ENCODE data around the gene MYO18A. TPM values are rescaled to one million over a fixed set of nuclear protein-coding genes. Genes with fewer than 3 reads are reported as not detected.

MYO18A gene
- total and polyA plus RNA-seq, 7 experiments from 2014 or later = 10.2 to 144 (median 95.3) TPM

DNA sequence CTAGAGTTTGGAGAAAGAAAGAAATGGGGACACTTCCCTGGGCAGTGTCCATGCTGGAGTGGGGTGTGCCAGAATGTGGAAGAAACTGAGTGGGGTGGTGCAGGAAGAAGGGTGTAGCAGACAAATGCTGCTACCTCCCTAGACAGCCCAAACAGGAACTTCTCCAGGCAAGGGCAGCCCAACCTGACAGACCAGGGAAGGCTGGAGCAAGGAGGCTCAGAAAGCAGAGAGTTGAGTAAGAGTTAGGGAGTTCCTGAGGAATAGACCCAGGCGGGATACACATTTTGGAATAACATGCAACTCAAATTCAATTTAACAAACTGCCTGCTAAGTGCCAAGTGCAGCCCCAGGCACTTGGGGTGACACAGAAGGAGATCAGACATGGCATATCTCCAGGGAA is 1.0 kb upstream of the MYO18A start:
- no peak overlapping the region for H3K4me3 ChIP-seq (ENCODE audit: low read length)
- H3K36me3 ChIP-seq (ENCODE audit: control insufficient read depth in 2 of 3, insufficient read depth in 3 of 3, low read length in 3 of 3) = no peaks in the 10 kb centered on the region
- no peaks in the 10 kb centered on the region for H3K9me3 Mint-ChIP-seq
- ATAC-seq (no peak), DNase-seq (no peak)
- no peaks in the 10 kb centered on the region for H3K36me3 Mint-ChIP-seq
- ChIA-PET POLR2A (interaction anchor here (0.8 to 2.2 kb wide), 4 partner anchors 26 to 57 kb away, joined by 3 to 5 read pairs (median 4); no protein-coding TSS in a partner anchor), CTCF (interaction anchor here (2.0 to 13.5 kb wide), 3 partner anchors 37 to 64 kb away, joined by 10 to 230 read pairs (median 35); no protein-coding TSS in a partner anchor)
- no peak overlapping the region for H3K27ac ChIP-seq (ENCODE audit: low read depth, low read length)
- H3K4me3 Mint-ChIP-seq = peak overlapping the region in 9 of 10 donors; percentile 18 to 69 (median 47)
- H3K27ac Mint-ChIP-seq = peak overlapping the region in 3 of 9 donors; percentile 9 to 51 (median 39)
- H3K4me1 Mint-ChIP-seq = peaks cover 5 to 28% (median 14%) of the 10 kb centered on the region in 7 donors
- peaks cover 0 to 17% (median 0%) of the 10 kb centered on the region in 5 donors for H3K27me3 Mint-ChIP-seq
- intact Hi-C loops (cut with micrococcal nuclease) = loop anchor here in 1 of 2 donors (2.0 kb wide), 1 partner anchor 64 kb away; no protein-coding TSS in a partner anchor
- H3K9me3 ChIP-seq (ENCODE audit: control insufficient read depth in 2 of 3, low read length in 3 of 3) = no peaks in the 10 kb centered on the region
- peaks cover 5 to 11% of the 10 kb centered on the region in 2 donors for H3K4me1 ChIP-seq (ENCODE audit: control insufficient read depth in 2 of 2, insufficient read depth in 2 of 2, low read length in 2 of 2)
- no peaks in the 10 kb centered on the region for H3K27me3 ChIP-seq (ENCODE audit: control insufficient read depth in 2 of 2, insufficient read depth in 2 of 2, low read length in 2 of 2)

- ATAC-seq (no peak), DNase-seq (peak in 1 of 9 donors; percentile 10)
- Mint-ChIP-seq H3K4me3 (peak overlapping the region; percentile 18 to 79 (median 49)), H3K27ac (peak overlapping the region in 5 of 9 donors; percentile 39 to 70 (median 51)), H3K36me3 (no peaks in the 10 kb centered on the region), H3K4me1 (peaks cover 5 to 33% (median 18%) of the 10 kb centered on the region in 7 donors), H3K9me3 (no peaks in the 10 kb centered on the region), H3K27me3 (peaks cover 0 to 17% (median 0%) of the 10 kb centered on the region in 5 donors)
- peak overlapping the region; percentile 37 for H3K4me3 ChIP-seq (ENCODE audit: low read length)
- H3K4me1 ChIP-seq (ENCODE audit: control insufficient read depth in 2 of 2, insufficient read depth in 2 of 2, low read length in 2 of 2) = peaks cover 9 to 13% of the 10 kb centered on the region in 2 donors
- POLR2A ChIA-PET = interaction anchor here (0.8 to 2.2 kb wide), 7 partner anchors 25 to 57 kb away, joined by 3 to 10 read pairs (median 5); no protein-coding TSS in a partner anchor
- H3K36me3 ChIP-seq (ENCODE audit: control insufficient read depth in 2 of 3, insufficient read depth in 3 of 3, low read length in 3 of 3) = no peaks in the 10 kb centered on the region
- no peaks in the 10 kb centered on the region for H3K27me3 ChIP-seq (ENCODE audit: control insufficient read depth in 2 of 2, insufficient read depth in 2 of 2, low read length in 2 of 2)
- CTCF ChIA-PET = interaction anchor here (1.1 to 13.5 kb wide), 6 partner anchors 37 to 229 kb away, joined by 3 to 230 read pairs (median 8); no protein-coding TSS in a partner anchor
- H3K27ac ChIP-seq (ENCODE audit: low read depth, low read length) = no peak overlapping the region
- intact Hi-C loops (cut with micrococcal nuclease) = loop anchor here (1.0 to 2.0 kb wide), 5 partner anchors 31 to 114 kb away; partner anchors contain the start of gene NUFIP2 (in 1 of the 2)
- H3K9me3 ChIP-seq (ENCODE audit: control insufficient read depth in 2 of 3, low read length in 3 of 3) = no peaks in the 10 kb centered on the region
Measured at GRCh38 chr17:29180788-29181160, 576 bp upstream of the MYO18A start.

GRCh38 chr17:29179232-29180033 is 765 bp downstream of the MYO18A start:
- Histone ChIP-seq H3K27ac (ENCODE audit: low read depth, low read length) (no peak overlapping the region), H3K4me3 (ENCODE audit: low read length) (no peak overlapping the region), H3K4me1 (ENCODE audit: control insufficient read depth in 2 of 2, insufficient read depth in 2 of 2, low read length in 2 of 2) (peaks cover 10 to 13% of the 10 kb centered on the region in 2 donors), H3K36me3 (ENCODE audit: control insufficient read depth in 2 of 3, insufficient read depth in 3 of 3, low read length in 3 of 3) (no peaks in the 10 kb centered on the region), H3K27me3 (ENCODE audit: control insufficient read depth in 2 of 2, insufficient read depth in 2 of 2, low read length in 2 of 2) (no peaks in the 10 kb centered on the region), H3K9me3 (ENCODE audit: control insufficient read depth in 2 of 3, low read length in 3 of 3) (no peaks in the 10 kb centered on the region)
- Mint-ChIP-seq H3K4me1 (peaks cover 5 to 33% (median 19%) of the 10 kb centered on the region in 7 donors), H3K27ac (peak overlapping the region in 2 of 9 donors; percentile 13 to 40), H3K9me3 (no peaks in the 10 kb centered on the region), H3K4me3 (peak overlapping the region; percentile 40 to 82 (median 53)), H3K27me3 (peaks cover 0 to 13% (median 0%) of the 10 kb centered on the region in 5 donors), H3K36me3 (no peaks in the 10 kb centered on the region)
- no peak for ATAC-seq
- peak in 2 of 9 donors; percentile 4 to 7 for DNase-seq
- intact Hi-C loops (cut with micrococcal nuclease) = loop anchor here (1.0 to 5.0 kb wide), 6 partner anchors 30 to 227 kb away; partner anchors contain the start of genes NUFIP2 (in 1 of the 2) and PHF12 (in 1 of the 2)
- ChIA-PET POLR2A (interaction anchor here (0.7 to 2.2 kb wide), 8 partner anchors 29 to 55 kb away, joined by 3 to 10 read pairs (median 4); no protein-coding TSS in a partner anchor), CTCF (interaction anchor here (0.6 to 13.5 kb wide), 11 partner anchors 9 to 268 kb away, joined by 3 to 230 read pairs (median 3); partner anchors contain the start of gene TAOK1)

- H3K27ac Mint-ChIP-seq = peak overlapping the region in 3 of 9 donors; percentile 40 to 92 (median 48)
- DNase-seq = no peak
- Histone ChIP-seq H3K36me3 (ENCODE audit: control insufficient read depth in 2 of 3, insufficient read depth in 3 of 3, low read length in 3 of 3) (no peaks in the 10 kb centered on the region), H3K27me3 (ENCODE audit: control insufficient read depth in 2 of 2, insufficient read depth in 2 of 2, low read length in 2 of 2) (no peaks in the 10 kb centered on the region), H3K27ac (ENCODE audit: low read depth, low read length) (no peak overlapping the region), H3K4me3 (ENCODE audit: low read length) (no peak overlapping the region), H3K9me3 (ENCODE audit: control insufficient read depth in 2 of 3, low read length in 3 of 3) (no peaks in the 10 kb centered on the region), H3K4me1 (ENCODE audit: control insufficient read depth in 2 of 2, insufficient read depth in 2 of 2, low read length in 2 of 2) (peaks cover 10 to 13% of the 10 kb centered on the region in 2 donors)
- no peaks in the 10 kb centered on the region for H3K9me3 Mint-ChIP-seq
- H3K4me3 Mint-ChIP-seq = peak overlapping the region; percentile 40 to 82 (median 53)
- peaks cover 5 to 33% (median 19%) of the 10 kb centered on the region in 7 donors for H3K4me1 Mint-ChIP-seq
- H3K36me3 Mint-ChIP-seq = no peaks in the 10 kb centered on the region
- no peak for ATAC-seq
- intact Hi-C loops (cut with micrococcal nuclease) = loop anchor here in 1 of 2 donors (5.0 kb wide), 1 partner anchor 226 kb away; the partner anchor contains the start of gene PHF12
- ChIA-PET CTCF (interaction anchor here (3.4 to 13.5 kb wide), 3 partner anchors 35 to 54 kb away, joined by 23 to 230 read pairs (median 35); no protein-coding TSS in a partner anchor), POLR2A (interaction anchor here (1.6 kb wide), 1 partner anchor 54 kb away, joined by 3 read pairs; no protein-coding TSS in a partner anchor)
- peaks cover 0 to 10% (median 0%) of the 10 kb centered on the region in 5 donors for H3K27me3 Mint-ChIP-seq
Measured at GRCh38 chr17:29178750-29179231, 1.4 kb downstream of the MYO18A start.

DNA sequence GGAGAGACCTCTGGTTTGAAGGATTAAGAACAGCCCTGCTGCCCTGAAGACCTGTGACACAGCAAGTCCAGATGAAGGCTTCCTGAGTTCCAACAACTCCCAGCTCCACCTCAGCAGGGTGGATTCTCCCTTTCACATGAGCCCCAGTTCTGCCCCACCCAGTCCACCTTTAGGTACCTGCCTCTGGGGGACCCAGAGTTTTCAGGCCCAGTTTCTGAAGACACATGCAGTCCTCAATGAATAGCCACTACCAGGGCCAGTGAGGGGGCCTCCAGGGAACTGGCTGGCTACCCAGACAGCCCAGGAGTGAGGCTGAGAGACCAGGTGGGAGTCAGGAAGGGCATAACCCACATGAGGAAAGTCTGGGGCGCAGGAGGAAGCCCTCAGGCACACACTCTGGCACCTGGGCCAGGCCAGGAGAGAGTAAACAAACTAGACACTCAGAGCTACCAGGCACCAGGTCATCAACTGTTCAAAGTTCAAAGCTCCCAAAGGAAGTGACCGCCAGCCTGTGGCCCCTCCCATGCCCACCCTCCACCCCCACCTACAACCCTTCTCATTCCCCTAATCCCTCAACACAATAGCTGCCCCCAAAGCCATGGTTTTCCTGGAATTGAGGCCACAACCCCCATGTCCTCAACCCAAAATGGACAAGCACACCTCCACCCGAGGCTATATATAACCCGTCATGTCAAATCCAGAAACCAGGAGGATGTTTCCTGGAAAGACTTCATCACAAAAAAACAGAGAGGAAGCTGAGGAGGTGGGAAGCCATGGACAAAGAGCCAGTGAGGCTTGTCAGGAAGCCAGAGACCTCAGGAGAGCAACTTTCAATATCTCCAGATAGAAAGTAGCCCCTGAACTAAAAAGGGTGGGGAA is 2.1 kb downstream of the MYO18A start:
- H3K36me3 ChIP-seq (ENCODE audit: control insufficient read depth in 2 of 3, insufficient read depth in 3 of 3, low read length in 3 of 3) = no peaks in the 10 kb centered on the region
- H3K27ac ChIP-seq (ENCODE audit: low read depth, low read length) = peak overlapping the region; percentile 27
- H3K27me3 ChIP-seq (ENCODE audit: control insufficient read depth in 2 of 2, insufficient read depth in 2 of 2, low read length in 2 of 2) = no peaks in the 10 kb centered on the region
- intact Hi-C loops (cut with micrococcal nuclease) = loop anchor here in 1 of 2 donors (1.0 to 5.0 kb wide), 2 partner anchors 23 to 226 kb away; partner anchors contain the start of gene PHF12
- H3K4me3 Mint-ChIP-seq = peak overlapping the region; percentile 18 to 93 (median 90)
- H3K4me1 Mint-ChIP-seq = peaks cover 5 to 33% (median 19%) of the 10 kb centered on the region in 7 donors
- peak overlapping the region in 8 of 9 donors; percentile 12 to 95 (median 89) for H3K27ac Mint-ChIP-seq
- no peak for DNase-seq
- ChIA-PET CTCF (interaction anchor here (1.1 to 13.5 kb wide), 4 partner anchors 34 to 116 kb away, joined by 4 to 230 read pairs (median 20); partner anchors contain the start of gene NUFIP2), POLR2A (interaction anchor here (0.5 to 3.3 kb wide), 7 partner anchors 7 to 54 kb away, joined by 3 to 27 read pairs (median 3); no protein-coding TSS in a partner anchor)
- ATAC-seq = no peak
- H3K4me1 ChIP-seq (ENCODE audit: control insufficient read depth in 2 of 2, insufficient read depth in 2 of 2, low read length in 2 of 2) = peaks cover 10 to 13% of the 10 kb centered on the region in 2 donors
- no peak overlapping the region for H3K4me3 ChIP-seq (ENCODE audit: low read length)
- H3K36me3 Mint-ChIP-seq = no peaks in the 10 kb centered on the region
- H3K27me3 Mint-ChIP-seq = peaks cover 0 to 8% (median 0%) of the 10 kb centered on the region in 5 donors
- no peaks in the 10 kb centered on the region for H3K9me3 ChIP-seq (ENCODE audit: control insufficient read depth in 2 of 3, low read length in 3 of 3)
- H3K9me3 Mint-ChIP-seq = no peaks in the 10 kb centered on the region
